Spleen (tissue), 7 donors: ENCODE measurements around the gene IGSF23.

Source experiments
- CTCF ChIP-seq, 11 experiments: fragments of 200-600 bp in 7 of 11; fragments of 450-650 bp in 4 of 11; sonication (generic) in 4 of 11; IDR thresholded peaks in 8 of 11; conservative IDR thresholded peaks in 3 of 11; 1 replicate in 7 of 11; 2 replicates in 4 of 11; pipeline versions ENCODE4 v1.4.0 to v1.8.0; 2016 to 2021; ENCODE audit warnings: antibody characterized with exemption in 11 of 11, inconsistent platforms in 4 of 11, mild to moderate bottlenecking in 1 of 11
- POLR2A ChIP-seq, 3 donors: fragments of 450-650 bp; IDR thresholded peaks; one replicate each; pipeline ENCODE4 v1.5.1; 2017; ENCODE audit warnings: antibody characterized with exemption in 3 of 3, mild to moderate bottlenecking in 1 of 3
- POLR2AphosphoS5 ChIP-seq, 3 donors: sonication (generic); formaldehyde crosslinking; IDR thresholded peaks; one replicate each; pipeline ENCODE4 v1.5.1; 2017; ENCODE audit warnings: antibody characterized with exemption in 3 of 3
- donor health status: DM: no; HTN: no; CAD: no; lungs with moderate emphysema.
- donor health status: DM: no; HTN: no; CAD: no.
- donor health status: DM: no; HTN: no; CAD: no.

DNA sequence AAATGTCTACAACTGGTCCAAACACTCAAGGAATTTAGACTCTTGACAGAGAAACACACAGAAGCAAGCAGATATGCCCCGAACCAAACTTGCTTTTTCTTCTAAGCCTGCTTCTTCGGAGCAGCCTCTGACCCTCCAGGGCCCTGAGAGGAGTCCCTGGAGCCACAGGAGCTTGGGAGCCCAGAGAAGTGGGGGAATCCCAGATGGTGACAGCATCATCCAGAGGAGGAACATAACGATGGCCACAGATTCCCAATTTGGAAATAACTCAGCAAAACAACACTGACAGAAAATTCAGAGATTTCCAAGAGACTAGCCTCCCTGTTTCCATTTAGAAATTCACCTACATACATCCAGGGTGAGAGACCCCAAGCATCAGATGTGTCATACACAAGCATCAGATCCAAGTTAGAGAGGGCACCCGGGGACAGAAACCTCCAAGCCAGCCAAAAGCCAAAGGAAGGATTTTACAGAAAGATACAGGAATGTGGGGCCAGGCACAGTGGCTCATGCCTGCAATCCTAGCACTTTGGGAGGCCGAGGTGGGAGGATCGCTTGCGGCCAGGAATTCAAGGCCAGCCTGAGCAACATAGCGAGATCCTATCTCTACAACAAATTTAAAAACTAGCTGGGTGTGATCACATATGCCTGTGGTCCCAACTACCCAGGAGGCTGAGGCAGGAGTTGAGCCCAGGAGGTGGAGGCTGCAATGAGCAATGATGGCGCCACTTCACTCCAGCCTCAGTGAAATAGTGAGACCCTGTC lies 28.3 kb downstream of the IGSF23 start:
- TF ChIP-seq CTCF (IDR thresholded peaks at IDR 0.05 in 8 of 11, conservative IDR thresholded peaks at IDR 0.05 in 3 of 11) (no peak), POLR2A (IDR thresholded peaks at IDR 0.05) (no peak), POLR2AphosphoS5 (IDR thresholded peaks at IDR 0.05) (no peak)
